WTC11 (cell line): ENCODE measurements around the gene CACNA1C.

ENCODE experiments used
- ATF1 ChIP-seq: sonication (generic); formaldehyde crosslinking; IDR thresholded peaks from 2 replicates; pipeline ENCODE4 v1.8.1; 2023; ENCODE audit warnings: mild to moderate bottlenecking, moderate library complexity, missing genetic modification reagents
- ZNF138 ChIP-seq: sonication (generic); formaldehyde crosslinking; conservative IDR thresholded peaks from 2 replicates; pipeline ENCODE4 v1.8.1; 2022; ENCODE audit warnings: mild to moderate bottlenecking, moderate library complexity, missing genetic modification reagents
- TF ChIP-seq, protein P1 (sequence below): sonication (generic); formaldehyde crosslinking; IDR thresholded peaks from 2 replicates; pipeline ENCODE4 v1.8.0; 2023; ENCODE audit warnings: mild to moderate bottlenecking, missing genetic modification reagents
- TF ChIP-seq, protein P2 (sequence below): fragments of 250-450 bp; sonication (Bioruptor Pico); IDR thresholded peaks from 2 replicates; pipeline ENCODE4 v1.9.0; 2021; ENCODE audit warnings: mild to moderate bottlenecking
- TF ChIP-seq, protein P3 (sequence below): fragments of 200-600 bp; IDR thresholded peaks from 2 replicates; pipeline ENCODE4 v1.8.0; 2022; ENCODE audit warnings: antibody characterized with exemption
- TF ChIP-seq, protein P4 (sequence below): sonication (generic); formaldehyde crosslinking; IDR thresholded peaks from 2 replicates; pipeline ENCODE4 v1.8.1; 2022; ENCODE audit warnings: low read depth, mild to moderate bottlenecking, moderate library complexity, missing genetic modification reagents, borderline replicate concordance
- TF ChIP-seq, protein P5 (sequence below): sonication (generic); formaldehyde crosslinking; IDR thresholded peaks from 2 replicates; pipeline ENCODE4 v1.8.1; 2023; ENCODE audit warnings: mild to moderate bottlenecking, missing genetic modification reagents, moderate library complexity

DNA sequence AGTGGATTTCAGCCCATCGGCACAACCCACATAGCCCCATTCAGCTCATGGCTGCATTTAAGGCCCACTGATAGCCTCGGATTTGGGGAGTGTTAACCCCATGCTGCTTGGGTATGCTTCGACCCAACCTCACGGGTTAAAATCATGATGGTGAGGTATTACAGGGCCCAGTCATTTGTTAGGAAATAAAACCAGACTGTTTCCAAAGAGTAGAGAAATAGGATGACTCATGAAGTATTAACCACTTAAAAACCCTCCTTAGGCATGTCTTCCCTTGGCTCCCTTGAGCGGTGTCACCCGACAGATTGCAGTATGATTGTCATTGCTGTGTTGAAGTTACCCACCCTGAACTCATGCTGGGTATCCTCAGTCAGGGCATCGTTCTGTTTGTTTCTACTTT, 289.1 kb downstream of the CACNA1C start:
- TF ChIP-seq ATF1 (CRISPR knock-in tag) (no peak), ZNF138 (CRISPR knock-in tag) (no peak)
- TF ChIP-seq, protein P1, sequence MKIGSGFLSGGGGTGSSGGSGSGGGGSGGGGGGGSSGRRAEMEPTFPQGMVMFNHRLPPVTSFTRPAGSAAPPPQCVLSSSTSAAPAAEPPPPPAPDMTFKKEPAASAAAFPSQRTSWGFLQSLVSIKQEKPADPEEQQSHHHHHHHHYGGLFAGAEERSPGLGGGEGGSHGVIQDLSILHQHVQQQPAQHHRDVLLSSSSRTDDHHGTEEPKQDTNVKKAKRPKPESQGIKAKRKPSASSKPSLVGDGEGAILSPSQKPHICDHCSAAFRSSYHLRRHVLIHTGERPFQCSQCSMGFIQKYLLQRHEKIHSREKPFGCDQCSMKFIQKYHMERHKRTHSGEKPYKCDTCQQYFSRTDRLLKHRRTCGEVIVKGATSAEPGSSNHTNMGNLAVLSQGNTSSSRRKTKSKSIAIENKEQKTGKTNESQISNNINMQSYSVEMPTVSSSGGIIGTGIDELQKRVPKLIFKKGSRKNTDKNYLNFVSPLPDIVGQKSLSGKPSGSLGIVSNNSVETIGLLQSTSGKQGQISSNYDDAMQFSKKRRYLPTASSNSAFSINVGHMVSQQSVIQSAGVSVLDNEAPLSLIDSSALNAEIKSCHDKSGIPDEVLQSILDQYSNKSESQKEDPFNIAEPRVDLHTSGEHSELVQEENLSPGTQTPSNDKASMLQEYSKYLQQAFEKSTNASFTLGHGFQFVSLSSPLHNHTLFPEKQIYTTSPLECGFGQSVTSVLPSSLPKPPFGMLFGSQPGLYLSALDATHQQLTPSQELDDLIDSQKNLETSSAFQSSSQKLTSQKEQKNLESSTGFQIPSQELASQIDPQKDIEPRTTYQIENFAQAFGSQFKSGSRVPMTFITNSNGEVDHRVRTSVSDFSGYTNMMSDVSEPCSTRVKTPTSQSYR (CRISPR knock-in tag): no peak
- TF ChIP-seq, protein P2, sequence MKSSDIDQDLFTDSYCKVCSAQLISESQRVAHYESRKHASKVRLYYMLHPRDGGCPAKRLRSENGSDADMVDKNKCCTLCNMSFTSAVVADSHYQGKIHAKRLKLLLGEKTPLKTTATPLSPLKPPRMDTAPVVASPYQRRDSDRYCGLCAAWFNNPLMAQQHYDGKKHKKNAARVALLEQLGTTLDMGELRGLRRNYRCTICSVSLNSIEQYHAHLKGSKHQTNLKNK (CRISPR knock-in tag): no peak
- TF ChIP-seq, protein P3, sequence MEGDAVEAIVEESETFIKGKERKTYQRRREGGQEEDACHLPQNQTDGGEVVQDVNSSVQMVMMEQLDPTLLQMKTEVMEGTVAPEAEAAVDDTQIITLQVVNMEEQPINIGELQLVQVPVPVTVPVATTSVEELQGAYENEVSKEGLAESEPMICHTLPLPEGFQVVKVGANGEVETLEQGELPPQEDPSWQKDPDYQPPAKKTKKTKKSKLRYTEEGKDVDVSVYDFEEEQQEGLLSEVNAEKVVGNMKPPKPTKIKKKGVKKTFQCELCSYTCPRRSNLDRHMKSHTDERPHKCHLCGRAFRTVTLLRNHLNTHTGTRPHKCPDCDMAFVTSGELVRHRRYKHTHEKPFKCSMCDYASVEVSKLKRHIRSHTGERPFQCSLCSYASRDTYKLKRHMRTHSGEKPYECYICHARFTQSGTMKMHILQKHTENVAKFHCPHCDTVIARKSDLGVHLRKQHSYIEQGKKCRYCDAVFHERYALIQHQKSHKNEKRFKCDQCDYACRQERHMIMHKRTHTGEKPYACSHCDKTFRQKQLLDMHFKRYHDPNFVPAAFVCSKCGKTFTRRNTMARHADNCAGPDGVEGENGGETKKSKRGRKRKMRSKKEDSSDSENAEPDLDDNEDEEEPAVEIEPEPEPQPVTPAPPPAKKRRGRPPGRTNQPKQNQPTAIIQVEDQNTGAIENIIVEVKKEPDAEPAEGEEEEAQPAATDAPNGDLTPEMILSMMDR: no peak
- TF ChIP-seq, protein P4, sequence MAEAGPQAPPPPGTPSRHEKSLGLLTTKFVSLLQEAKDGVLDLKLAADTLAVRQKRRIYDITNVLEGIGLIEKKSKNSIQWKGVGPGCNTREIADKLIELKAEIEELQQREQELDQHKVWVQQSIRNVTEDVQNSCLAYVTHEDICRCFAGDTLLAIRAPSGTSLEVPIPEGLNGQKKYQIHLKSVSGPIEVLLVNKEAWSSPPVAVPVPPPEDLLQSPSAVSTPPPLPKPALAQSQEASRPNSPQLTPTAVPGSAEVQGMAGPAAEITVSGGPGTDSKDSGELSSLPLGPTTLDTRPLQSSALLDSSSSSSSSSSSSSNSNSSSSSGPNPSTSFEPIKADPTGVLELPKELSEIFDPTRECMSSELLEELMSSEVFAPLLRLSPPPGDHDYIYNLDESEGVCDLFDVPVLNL (CRISPR knock-in tag): no peak
- TF ChIP-seq, protein P5, sequence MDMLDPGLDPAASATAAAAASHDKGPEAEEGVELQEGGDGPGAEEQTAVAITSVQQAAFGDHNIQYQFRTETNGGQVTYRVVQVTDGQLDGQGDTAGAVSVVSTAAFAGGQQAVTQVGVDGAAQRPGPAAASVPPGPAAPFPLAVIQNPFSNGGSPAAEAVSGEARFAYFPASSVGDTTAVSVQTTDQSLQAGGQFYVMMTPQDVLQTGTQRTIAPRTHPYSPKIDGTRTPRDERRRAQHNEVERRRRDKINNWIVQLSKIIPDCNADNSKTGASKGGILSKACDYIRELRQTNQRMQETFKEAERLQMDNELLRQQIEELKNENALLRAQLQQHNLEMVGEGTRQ (CRISPR knock-in tag): no peak
